K562 (cell line): ENCODE measurements around the gene KRTAP29-1. TPM values are rescaled to one million over a fixed set of nuclear protein-coding genes. Genes with fewer than 3 reads are reported as not detected.

Experiments
- ATAC-seq: fragments of 200-7000 bp; cut with Tn5 transposase; 3 replicates; pipeline ENCODE4 v1.9.1; 2020; ENCODE audit warnings: moderate library complexity
- BruUV-seq: library from RNA; stranded (reverse); fragments of 400-500 nt; replicated peaks from 2 replicates; lab custom pipeline; 2021; lab: Mats Ljungman, UMichigan
- CTCF ChIA-PET: fragments of 300-600 bp; formaldehyde crosslinking; extraction: SDS; loops from one replicate; lab custom pipeline; 2021; ENCODE audit warnings: low intra/inter-chr PET ratio; lab: Yijun Ruan, JAX
- POLR2A ChIA-PET: fragments of 300-600, 350-650 bp; sonication (Branson Sonifier 250); formaldehyde crosslinking; extraction: SDS; loops from one replicate; lab custom pipeline; 2021; ENCODE audit warnings: antibody characterized with exemption, inconsistent platforms; lab: Yijun Ruan, JAX
- DNase-seq, 4 experiments: peaks; one replicate each; pipeline versions ENCODE4 v3.0.0 to v3.0.0-alpha.2; 2011 to 2018; ENCODE audit warnings: low spot score in 3 of 4, mixed read lengths in 3 of 4; ENCODE audit errors: extremely low read depth in 1 of 4
- FAIRE-seq: peaks from 2 replicates; lab custom pipeline; 2011; peaks lifted over from hg19 to GRCh38; lab: Jason Lieb, UNC
- H2AFZ ChIP-seq: 2 replicates; pipeline ENCODE4 v1.6.0; 2011; ENCODE audit warnings: low read depth, low read length, control low read depth, inconsistent platforms
- H3K27ac ChIP-seq: fragments of 200-600 bp; 3 replicates; pipeline ENCODE4 v1.8.0; 2011; ENCODE audit warnings: low read depth, mild to moderate bottlenecking, control low read depth, inconsistent platforms, low read length, moderate library complexity, mixed read lengths; ENCODE audit errors: extremely low read depth
- H3K27me3 ChIP-seq, 2 experiments: fragments of 300-600 bp in 1 of 2; 2 replicates in 1 of 2; 3 replicates in 1 of 2; pipeline versions ENCODE4 v1.6.0 to v1.8.0; 2011; ENCODE audit warnings: inconsistent platforms in 2 of 2, low read length in 2 of 2, mild to moderate bottlenecking in 1 of 2, mixed read lengths in 1 of 2, moderate library complexity in 1 of 2; ENCODE audit not compliant: control insufficient read depth in 2 of 2, insufficient read depth in 2 of 2
- H3K36me3 ChIP-seq: fragments of 300-600 bp; 3 replicates; pipeline ENCODE4 v1.8.0; 2011; ENCODE audit warnings: mild to moderate bottlenecking, low read length, inconsistent platforms; ENCODE audit not compliant: control insufficient read depth, insufficient read depth
- H3K4me1 ChIP-seq, 2 experiments: fragments of 200-600 bp in 1 of 2; replicated peaks in 1 of 2; 2 replicates in 1 of 2; 3 replicates in 1 of 2; pipeline versions ENCODE4 v1.5.1 to v1.8.0; 2011; ENCODE audit warnings: inconsistent platforms in 2 of 2, low read length in 2 of 2, mild to moderate bottlenecking in 1 of 2, mixed read lengths in 1 of 2, moderate library complexity in 1 of 2; ENCODE audit not compliant: control insufficient read depth in 2 of 2, insufficient read depth in 2 of 2
- H3K4me2 ChIP-seq: 2 replicates; pipeline ENCODE4 v1.6.1; 2011; ENCODE audit warnings: low read length, control low read depth, inconsistent platforms, mixed read lengths; ENCODE audit not compliant: insufficient read depth
- H3K4me3 ChIP-seq: fragments of 200-600 bp; sonication (generic), shearing (Covaris generic); 2 replicates; pipeline ENCODE4 v1.5.1; 2016; ENCODE audit warnings: control low read depth, inconsistent platforms
- H3K79me2 ChIP-seq: fragments of 200-600 bp; 3 replicates; pipeline ENCODE4 v1.8.0; 2011; ENCODE audit warnings: low read length, inconsistent platforms; ENCODE audit not compliant: control insufficient read depth, insufficient read depth
- H3K9ac ChIP-seq, 2 experiments: 2 replicates each; pipeline versions ENCODE4 v1.6.0 to v1.6.1; 2011; ENCODE audit warnings: low read depth in 2 of 2, low read length in 2 of 2, control low read depth in 1 of 2, inconsistent platforms in 1 of 2, mild to moderate bottlenecking in 1 of 2, mixed read lengths in 1 of 2; ENCODE audit not compliant: insufficient read depth in 1 of 2
- H3K9me1 ChIP-seq: one replicate; pipeline ENCODE4 v1.6.0; 2011; ENCODE audit warnings: inconsistent platforms, mild to moderate bottlenecking, low read length, moderate library complexity; ENCODE audit not compliant: control insufficient read depth, insufficient read depth
- H3K9me3 ChIP-seq: replicated peaks from 2 replicates; pipeline ENCODE4 v1.5.1; 2011; ENCODE audit warnings: low read depth, low read length, inconsistent platforms; ENCODE audit not compliant: control insufficient read depth, insufficient read depth
- H4K20me1 ChIP-seq: replicated peaks from 2 replicates; pipeline ENCODE4 v1.6.1; 2011; ENCODE audit warnings: low read length, inconsistent platforms, mixed read lengths; ENCODE audit not compliant: control insufficient read depth, insufficient read depth
- HCFC1 ChIP-seq: IDR thresholded peaks from 2 replicates; pipeline ENCODE4 v1.6.1; 2012; ENCODE audit warnings: low read depth, low read length, improper control_type of control experiment
- HSF4 ChIP-seq: fragments of 250-450 bp; sonication (Bioruptor Pico); IDR thresholded peaks from 2 replicates; pipeline ENCODE4 v2.1.2; 2022; ENCODE audit warnings: mild to moderate bottlenecking, moderate library complexity, borderline replicate concordance
- KDM1A ChIP-seq, 2 experiments: fragments of 450-650 bp; IDR thresholded peaks; 2 replicates each; pipeline ENCODE4 v1.6.1; 2016; ENCODE audit warnings: mild to moderate bottlenecking in 2 of 2
- WHSC1 ChIP-seq: IDR thresholded peaks from one replicate; pipeline ENCODE4 v1.6.1; 2012; ENCODE audit warnings: low read length, control low read depth, inconsistent platforms
- ZBTB5 ChIP-seq: fragments of 450-650 bp; IDR thresholded peaks from 2 replicates; pipeline ENCODE4 v1.6.1; 2017; ENCODE audit warnings: antibody characterized with exemption
- WGBS: fragments of 100-300 bp; shearing (Covaris generic); methylation state at CpG from one replicate; pipeline ENCODE4 v1.1.6; 2016; ENCODE audit warnings: low coverage, mixed read lengths; ENCODE audit not compliant: insufficient coverage; ENCODE audit errors: missing lambda C conversion rate; 5-methylcytosine and 5-hydroxymethylcytosine counted together
- in situ Hi-C: fragments of 300-500 bp; cut with MboI; formaldehyde crosslinking; loops from 4 replicates; pipeline ENCODE4 v1.15.0; 2018; ENCODE audit warnings: inconsistent platforms, mixed read lengths
- intact Hi-C: fragments of 100-400 bp; cut with micrococcal nuclease; formaldehyde crosslinking; loops from 2 replicates; pipeline ENCODE4 v1.14.2; 2022
- polyA plus RNA-seq, 8 experiments: library from polyadenylated mRNA; depleted of rRNA in 4 of 8; stranded (reverse) in 5 of 8; unstranded in 3 of 8; fragments of >200 nt; fragmentation: Nextera tagmentation in 2 of 8; fragmentation: Illumina TruSeq in 1 of 8; extraction: Ambion mirVana in 2 of 8; extraction: Trizol in 1 of 8; gene quantifications; 2 replicates each; pipeline versions ENCODE4 v1.2.1 to v1.2.3, GENCODE V29; 2011 to 2014; ENCODE audit warnings: inconsistent platforms in 1 of 8, missing spikeins in 1 of 8
- total RNA-seq, 7 experiments: library from RNA; depleted of rRNA in 6 of 7; stranded (reverse); fragments of >200 nt in 6 of 7; fragmentation: Illumina TruSeq in 2 of 7; extraction: Trizol in 2 of 7; gene quantifications; 2 replicates each; pipeline versions ENCODE4 v1.2.1 to v1.2.3, GENCODE V29; 2011 to 2021; ENCODE audit warnings: low replicate concordance in 1 of 7

KRTAP29-1 gene
- total and polyA plus RNA-seq, 9 of the 15 experiments (the other 6 are each of a cell fraction or from before 2014, with no cell fraction given) = not detected

GRCh38 chr17:41294016-41294415 lies 8.6 kb downstream of the KRTAP29-1 start:
- no peak for TF ChIP-seq HSF4 (CRISPR knock-in tag)
- TF ChIP-seq HCFC1 = no peak
- TF ChIP-seq KDM1A (IDR thresholded peaks at IDR 0.05) = no peak
- no peak for TF ChIP-seq WHSC1
- no peak for TF ChIP-seq ZBTB5
- Histone ChIP-seq H3K4me3 (no peak overlapping the region), H3K9ac (no peak overlapping the region), H3K9me3 (no peaks in the 10 kb centered on the region), H3K27me3 (peaks cover 3 to 11% of the 10 kb centered on the region in 2 experiments; a peak in 2 of 5 replicates), H3K9me1 (no peaks in the 10 kb centered on the region), H3K27ac (no peak overlapping the region), H3K79me2 (no peaks in the 10 kb centered on the region), H3K4me1 (no peaks in the 10 kb centered on the region), H2AFZ (no peak overlapping the region), H3K4me2 (no peak overlapping the region), H4K20me1 (no peaks in the 10 kb centered on the region), H3K36me3 (no peaks in the 10 kb centered on the region)
- ATAC-seq (no peak), FAIRE-seq (no peak), DNase-seq (no peak)
- 0% methylated on average over 1 of the region's 1 CpG for WGBS
- no TSS peak for BruUV-seq
- ChIA-PET POLR2A (no interaction called here), CTCF (no interaction called here)
- in situ Hi-C loops (no loop called here), intact Hi-C loops (no loop called here)
